GM12878 (cell line): ENCODE results near the gene FADS3. TPM values are rescaled to one million over a fixed set of nuclear protein-coding genes. Genes with fewer than 3 reads are reported as not detected.

Experiments
- ATAC-seq: fragments of 200-7000 bp; cut with Tn5 transposase; 3 replicates; pipeline ENCODE4 v1.9.1; 2020; ENCODE audit warnings: mild to moderate bottlenecking, moderate library complexity
- BruUV-seq: library from RNA; stranded (reverse); fragments of 400-500 nt; replicated peaks from 2 replicates; lab custom pipeline; 2021; lab: Mats Ljungman, UMichigan
- CTCF ChIA-PET: fragments of 300-600 bp; sonication (Branson Sonifier 250); formaldehyde crosslinking; extraction: SDS; loops from one replicate; lab custom pipeline; 2021; ENCODE audit warnings: inconsistent platforms; lab: Yijun Ruan, JAX
- POLR2A ChIA-PET: fragments of 350-600 bp; formaldehyde crosslinking; extraction: SDS; loops from one replicate; lab custom pipeline; 2021; ENCODE audit warnings: inconsistent platforms; lab: Charles Lee
- RAD21 ChIA-PET: fragments of 300-600 bp; sonication (Branson Sonifier 250); formaldehyde crosslinking; loops from one replicate; lab custom pipeline; 2023; ENCODE audit warnings: antibody characterized with exemption; ENCODE audit not compliant: unreplicated experiment; lab: Charles Lee
- SMC1A ChIA-PET: fragments of 300-600 bp; sonication (Branson Sonifier 250); formaldehyde crosslinking; loops from one replicate; lab custom pipeline; 2023; ENCODE audit not compliant: unreplicated experiment, uncharacterized antibody; lab: Charles Lee
- DNase-seq: peaks from one replicate; pipeline ENCODE4 v3.0.0-alpha.2; 2011; ENCODE audit warnings: low read depth, low spot score
- FAIRE-seq: peaks from 3 replicates; lab custom pipeline; 2011; peaks lifted over from hg19 to GRCh38; lab: Jason Lieb, UNC
- H2AFZ ChIP-seq: 2 replicates; pipeline ENCODE4 v1.6.0; 2011; ENCODE audit warnings: low read depth, low read length, control low read depth; ENCODE audit not compliant: control insufficient read depth
- H3K27ac ChIP-seq: 2 replicates; pipeline ENCODE4 v1.5.1; 2011; ENCODE audit warnings: control low read depth; ENCODE audit not compliant: control insufficient read depth, insufficient read depth
- H3K27me3 ChIP-seq, 2 experiments: replicated peaks in 1 of 2; 2 replicates each; pipeline versions ENCODE4 v1.6.0 to v1.6.1; 2011; ENCODE audit warnings: low read length in 1 of 2; ENCODE audit not compliant: control insufficient read depth in 2 of 2, insufficient read depth in 2 of 2
- H3K36me3 ChIP-seq, 2 experiments: 2 replicates each; pipeline ENCODE4 v1.5.1; 2011; ENCODE audit warnings: low read length in 1 of 2; ENCODE audit not compliant: control insufficient read depth in 2 of 2, insufficient read depth in 2 of 2
- H3K4me1 ChIP-seq: 2 replicates; pipeline ENCODE4 v1.6.1; 2011; ENCODE audit warnings: mild to moderate bottlenecking, low read length, moderate library complexity, mixed read lengths; ENCODE audit not compliant: control insufficient read depth, insufficient read depth
- H3K4me2 ChIP-seq: 2 replicates; pipeline ENCODE4 v1.6.0; 2011; ENCODE audit warnings: control low read depth; ENCODE audit not compliant: control insufficient read depth, insufficient read depth
- H3K4me3 ChIP-seq: fragments of 200-600 bp; sonication (generic); 2 replicates; pipeline ENCODE4 v1.5.1; 2016
- H3K79me2 ChIP-seq: 2 replicates; pipeline ENCODE4 v1.6.0; 2011; ENCODE audit warnings: low read length; ENCODE audit not compliant: control insufficient read depth, insufficient read depth
- H3K9ac ChIP-seq: 2 replicates; pipeline ENCODE4 v1.8.0; 2011; ENCODE audit warnings: low read length, control low read depth, mixed read lengths; ENCODE audit not compliant: control insufficient read depth, insufficient read depth
- H3K9me3 ChIP-seq: replicated peaks from 3 replicates; pipeline ENCODE4 v1.5.1; 2011; ENCODE audit warnings: mild to moderate bottlenecking, low read length; ENCODE audit not compliant: control insufficient read depth, insufficient read depth
- H4K20me1 ChIP-seq: 2 replicates; pipeline ENCODE4 v1.6.0; 2011; ENCODE audit not compliant: control insufficient read depth, insufficient read depth
- BMI1 ChIP-seq: fragments of 450-650 bp; IDR thresholded peaks from 2 replicates; pipeline ENCODE4 v1.6.1; 2016; ENCODE audit warnings: mild to moderate bottlenecking, moderate library complexity, borderline replicate concordance
- CHD2 ChIP-seq: IDR thresholded peaks from 2 replicates; pipeline ENCODE4 v1.6.1; 2011; ENCODE audit warnings: low read depth, low read length, improper control_type of control experiment, borderline replicate concordance
- EZH2 ChIP-seq: IDR thresholded peaks from 2 replicates; pipeline ENCODE4 v1.6.1; 2012; ENCODE audit warnings: low read depth, mild to moderate bottlenecking, control low read depth, inconsistent platforms, low read length, borderline replicate concordance; ENCODE audit not compliant: control insufficient read depth
- JUNB ChIP-seq: IDR thresholded peaks from 2 replicates; pipeline ENCODE4 v1.6.1; 2016; ENCODE audit warnings: antibody characterized with exemption, mild to moderate bottlenecking
- LARP7 ChIP-seq: fragments of 450-650 bp; IDR thresholded peaks from 2 replicates; pipeline ENCODE4 v1.6.1; 2017; ENCODE audit warnings: mild to moderate bottlenecking
- NRF1 ChIP-seq: conservative IDR thresholded peaks from 2 replicates; pipeline ENCODE4 v1.6.1; 2011; ENCODE audit warnings: mild to moderate bottlenecking, low read depth, low read length, improper control_type of control experiment
- POLR2A ChIP-seq: IDR thresholded peaks from 2 replicates; pipeline ENCODE4 v1.6.1; 2011; ENCODE audit warnings: low read depth, mild to moderate bottlenecking, low read length
- RUNX3 ChIP-seq: IDR thresholded peaks from 2 replicates; pipeline ENCODE4 v1.6.1; 2012; ENCODE audit warnings: low read length, inconsistent platforms
- TBL1XR1 ChIP-seq: IDR thresholded peaks from 2 replicates; pipeline ENCODE4 v1.6.1; 2012; ENCODE audit warnings: low read depth, low read length, improper control_type of control experiment
- YBX1 ChIP-seq: fragments of 450-650 bp; IDR thresholded peaks from 2 replicates; pipeline ENCODE4 v1.6.1; 2016; ENCODE audit warnings: antibody characterized with exemption
- WGBS: methylation state at CpG from one replicate; pipeline ENCODE4 v1.1.6; 2016; ENCODE audit warnings: low lambda C conversion rate; ENCODE audit not compliant: insufficient replicate concordance, insufficient coverage; ENCODE audit errors: missing lambda C conversion rate; 5-methylcytosine and 5-hydroxymethylcytosine counted together
- in situ Hi-C: fragments of 300-500 bp; cut with MboI; formaldehyde crosslinking; loops from 9 replicates; pipeline ENCODE4 v1.14.3; 2018; ENCODE audit warnings: mixed read lengths
- intact Hi-C: fragments of 100-400 bp; cut with micrococcal nuclease; formaldehyde crosslinking; loops from one replicate; pipeline ENCODE4 v1.14.2; 2022; ENCODE audit not compliant: unreplicated experiment
- polyA plus RNA-seq, 11 experiments: library from polyadenylated mRNA; depleted of rRNA in 4 of 11; unstranded in 6 of 11; stranded (reverse) in 5 of 11; fragments of >200 nt; fragmentation: Nextera tagmentation in 4 of 11; fragmentation: Illumina TruSeq in 1 of 11; extraction: Ambion mirVana in 4 of 11; extraction: Trizol in 1 of 11; gene quantifications; 1 replicate in 1 of 11; 2 replicates in 10 of 11; pipeline versions ENCODE4 v1.2.1 to v1.2.3, GENCODE V29; 2011 to 2016; ENCODE audit warnings: inconsistent platforms in 2 of 11, missing spikeins in 2 of 11, low read depth in 1 of 11
- total RNA-seq, 4 experiments: library from RNA; depleted of rRNA in 3 of 4; stranded (reverse); fragments of >200 nt in 3 of 4; fragmentation: Illumina TruSeq in 1 of 4; extraction: Trizol in 1 of 4; gene quantifications; 2 replicates each; pipeline versions ENCODE4 v1.2.1 to v1.2.3, GENCODE V29; 2013 to 2021
- TF ChIP-seq, protein P1 (sequence below): fragments of 450-650 bp; IDR thresholded peaks from 2 replicates; pipeline ENCODE4 v1.6.1; 2017; ENCODE audit warnings: mild to moderate bottlenecking
- TF ChIP-seq, protein P2 (sequence below): fragments of 450-650 bp; formaldehyde crosslinking; IDR thresholded peaks from 2 replicates; pipeline ENCODE4 v1.5.0; 2022; ENCODE audit warnings: mild to moderate bottlenecking, missing genetic modification characterization
- TF ChIP-seq, protein P3 (sequence below): IDR thresholded peaks from 2 replicates; pipeline ENCODE4 v1.6.1; 2012; ENCODE audit warnings: low read depth, low read length, improper control_type of control experiment
- TF ChIP-seq, protein P4 (sequence below): IDR thresholded peaks from 2 replicates; pipeline ENCODE4 v1.6.1; 2012; ENCODE audit warnings: low read depth, low read length, improper control_type of control experiment
- TF ChIP-seq, protein P5 (sequence below): IDR thresholded peaks from 2 replicates; pipeline ENCODE4 v1.6.1; 2012; ENCODE audit warnings: low read length, inconsistent platforms
- TF ChIP-seq, protein P6 (sequence below): IDR thresholded peaks from 2 replicates; pipeline ENCODE4 v1.6.1; 2012; ENCODE audit warnings: low read depth, low read length, improper control_type of control experiment

FADS3 gene
- total and polyA plus RNA-seq, 10 of the 15 experiments (the other 5 are each of a cell fraction or from before 2014, with no cell fraction given) = 0.23 to 8.1 (median 4.2) TPM

DNA sequence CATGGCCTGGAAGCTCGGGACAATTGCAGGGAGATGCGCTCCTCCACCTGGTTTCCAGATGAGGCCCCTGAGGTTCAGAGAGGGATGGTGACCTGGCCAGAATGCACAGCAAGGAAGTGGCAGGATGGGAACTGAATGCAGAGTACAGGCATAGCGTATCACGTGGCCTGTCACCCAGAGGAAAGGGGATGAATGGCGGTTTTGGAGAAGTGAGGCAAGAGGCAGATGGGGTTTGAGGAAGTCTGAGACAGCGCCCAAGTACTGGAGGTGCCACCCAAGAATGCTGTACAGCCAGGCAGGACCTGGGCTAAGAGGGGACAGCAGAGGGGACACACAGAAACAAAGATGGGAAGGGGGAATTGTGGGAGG lies 21.2 kb upstream of the FADS3 start:
- POLR2A ChIA-PET = no interaction called here
- H3K9me3 ChIP-seq = no peaks in the 10 kb centered on the region
- ATAC-seq (no peak), DNase-seq (no peak), FAIRE-seq (no peak)
- in situ Hi-C loops = no loop called here
- H3K4me3 ChIP-seq = no peak overlapping the region
- no TSS peak for BruUV-seq
- CTCF ChIA-PET = interaction anchor here (1.1 to 1.9 kb wide), 2 partner anchors 14 to 169 kb away, joined by 5 to 12 read pairs; no protein-coding TSS in a partner anchor
- TF ChIP-seq YBX1 (no peak), TBL1XR1 (no peak), POLR2A (no peak), EZH2 (no peak), BMI1 (no peak), JUNB (no peak), NRF1 (no peak), RUNX3 (no peak), CHD2 (no peak), LARP7 (no peak)
- TF ChIP-seq, protein P1, sequence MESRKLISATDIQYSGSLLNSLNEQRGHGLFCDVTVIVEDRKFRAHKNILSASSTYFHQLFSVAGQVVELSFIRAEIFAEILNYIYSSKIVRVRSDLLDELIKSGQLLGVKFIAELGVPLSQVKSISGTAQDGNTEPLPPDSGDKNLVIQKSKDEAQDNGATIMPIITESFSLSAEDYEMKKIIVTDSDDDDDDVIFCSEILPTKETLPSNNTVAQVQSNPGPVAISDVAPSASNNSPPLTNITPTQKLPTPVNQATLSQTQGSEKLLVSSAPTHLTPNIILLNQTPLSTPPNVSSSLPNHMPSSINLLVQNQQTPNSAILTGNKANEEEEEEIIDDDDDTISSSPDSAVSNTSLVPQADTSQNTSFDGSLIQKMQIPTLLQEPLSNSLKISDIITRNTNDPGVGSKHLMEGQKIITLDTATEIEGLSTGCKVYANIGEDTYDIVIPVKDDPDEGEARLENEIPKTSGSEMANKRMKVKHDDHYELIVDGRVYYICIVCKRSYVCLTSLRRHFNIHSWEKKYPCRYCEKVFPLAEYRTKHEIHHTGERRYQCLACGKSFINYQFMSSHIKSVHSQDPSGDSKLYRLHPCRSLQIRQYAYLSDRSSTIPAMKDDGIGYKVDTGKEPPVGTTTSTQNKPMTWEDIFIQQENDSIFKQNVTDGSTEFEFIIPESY = no peak
- TF ChIP-seq, protein P2, sequence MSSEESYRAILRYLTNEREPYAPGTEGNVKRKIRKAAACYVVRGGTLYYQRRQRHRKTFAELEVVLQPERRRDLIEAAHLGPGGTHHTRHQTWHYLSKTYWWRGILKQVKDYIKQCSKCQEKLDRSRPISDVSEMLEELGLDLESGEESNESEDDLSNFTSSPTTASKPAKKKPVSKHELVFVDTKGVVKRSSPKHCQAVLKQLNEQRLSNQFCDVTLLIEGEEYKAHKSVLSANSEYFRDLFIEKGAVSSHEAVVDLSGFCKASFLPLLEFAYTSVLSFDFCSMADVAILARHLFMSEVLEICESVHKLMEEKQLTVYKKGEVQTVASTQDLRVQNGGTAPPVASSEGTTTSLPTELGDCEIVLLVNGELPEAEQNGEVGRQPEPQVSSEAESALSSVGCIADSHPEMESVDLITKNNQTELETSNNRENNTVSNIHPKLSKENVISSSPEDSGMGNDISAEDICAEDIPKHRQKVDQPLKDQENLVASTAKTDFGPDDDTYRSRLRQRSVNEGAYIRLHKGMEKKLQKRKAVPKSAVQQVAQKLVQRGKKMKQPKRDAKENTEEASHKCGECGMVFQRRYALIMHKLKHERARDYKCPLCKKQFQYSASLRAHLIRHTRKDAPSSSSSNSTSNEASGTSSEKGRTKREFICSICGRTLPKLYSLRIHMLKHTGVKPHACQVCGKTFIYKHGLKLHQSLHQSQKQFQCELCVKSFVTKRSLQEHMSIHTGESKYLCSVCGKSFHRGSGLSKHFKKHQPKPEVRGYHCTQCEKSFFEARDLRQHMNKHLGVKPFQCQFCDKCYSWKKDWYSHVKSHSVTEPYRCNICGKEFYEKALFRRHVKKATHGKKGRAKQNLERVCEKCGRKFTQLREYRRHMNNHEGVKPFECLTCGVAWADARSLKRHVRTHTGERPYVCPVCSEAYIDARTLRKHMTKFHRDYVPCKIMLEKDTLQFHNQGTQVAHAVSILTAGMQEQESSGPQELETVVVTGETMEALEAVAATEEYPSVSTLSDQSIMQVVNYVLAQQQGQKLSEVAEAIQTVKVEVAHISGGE (CRISPR knock-in tag) = no peak
- TF ChIP-seq, protein P3, sequence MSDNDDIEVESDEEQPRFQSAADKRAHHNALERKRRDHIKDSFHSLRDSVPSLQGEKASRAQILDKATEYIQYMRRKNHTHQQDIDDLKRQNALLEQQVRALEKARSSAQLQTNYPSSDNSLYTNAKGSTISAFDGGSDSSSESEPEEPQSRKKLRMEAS = no peak
- TF ChIP-seq, protein P4, sequence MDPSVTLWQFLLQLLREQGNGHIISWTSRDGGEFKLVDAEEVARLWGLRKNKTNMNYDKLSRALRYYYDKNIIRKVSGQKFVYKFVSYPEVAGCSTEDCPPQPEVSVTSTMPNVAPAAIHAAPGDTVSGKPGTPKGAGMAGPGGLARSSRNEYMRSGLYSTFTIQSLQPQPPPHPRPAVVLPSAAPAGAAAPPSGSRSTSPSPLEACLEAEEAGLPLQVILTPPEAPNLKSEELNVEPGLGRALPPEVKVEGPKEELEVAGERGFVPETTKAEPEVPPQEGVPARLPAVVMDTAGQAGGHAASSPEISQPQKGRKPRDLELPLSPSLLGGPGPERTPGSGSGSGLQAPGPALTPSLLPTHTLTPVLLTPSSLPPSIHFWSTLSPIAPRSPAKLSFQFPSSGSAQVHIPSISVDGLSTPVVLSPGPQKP = no peak
- TF ChIP-seq, protein P5, sequence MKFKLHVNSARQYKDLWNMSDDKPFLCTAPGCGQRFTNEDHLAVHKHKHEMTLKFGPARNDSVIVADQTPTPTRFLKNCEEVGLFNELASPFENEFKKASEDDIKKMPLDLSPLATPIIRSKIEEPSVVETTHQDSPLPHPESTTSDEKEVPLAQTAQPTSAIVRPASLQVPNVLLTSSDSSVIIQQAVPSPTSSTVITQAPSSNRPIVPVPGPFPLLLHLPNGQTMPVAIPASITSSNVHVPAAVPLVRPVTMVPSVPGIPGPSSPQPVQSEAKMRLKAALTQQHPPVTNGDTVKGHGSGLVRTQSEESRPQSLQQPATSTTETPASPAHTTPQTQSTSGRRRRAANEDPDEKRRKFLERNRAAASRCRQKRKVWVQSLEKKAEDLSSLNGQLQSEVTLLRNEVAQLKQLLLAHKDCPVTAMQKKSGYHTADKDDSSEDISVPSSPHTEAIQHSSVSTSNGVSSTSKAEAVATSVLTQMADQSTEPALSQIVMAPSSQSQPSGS = no peak
- TF ChIP-seq, protein P6, sequence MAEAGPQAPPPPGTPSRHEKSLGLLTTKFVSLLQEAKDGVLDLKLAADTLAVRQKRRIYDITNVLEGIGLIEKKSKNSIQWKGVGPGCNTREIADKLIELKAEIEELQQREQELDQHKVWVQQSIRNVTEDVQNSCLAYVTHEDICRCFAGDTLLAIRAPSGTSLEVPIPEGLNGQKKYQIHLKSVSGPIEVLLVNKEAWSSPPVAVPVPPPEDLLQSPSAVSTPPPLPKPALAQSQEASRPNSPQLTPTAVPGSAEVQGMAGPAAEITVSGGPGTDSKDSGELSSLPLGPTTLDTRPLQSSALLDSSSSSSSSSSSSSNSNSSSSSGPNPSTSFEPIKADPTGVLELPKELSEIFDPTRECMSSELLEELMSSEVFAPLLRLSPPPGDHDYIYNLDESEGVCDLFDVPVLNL = no peak
- H3K79me2 ChIP-seq = no peaks in the 10 kb centered on the region
- RAD21 ChIA-PET = no interaction called here
- peaks cover 3 to 4% of the 10 kb centered on the region in 2 experiments; a peak in 3 of 4 replicates for H3K27me3 ChIP-seq
- no peak overlapping the region for H3K9ac ChIP-seq
- H3K4me1 ChIP-seq = no peaks in the 10 kb centered on the region
- no peaks in the 10 kb centered on the region for H4K20me1 ChIP-seq
- 29% methylated on average over 6 of the region's 6 CpGs for WGBS
- no peak overlapping the region for H3K4me2 ChIP-seq
- no peak overlapping the region for H3K27ac ChIP-seq
- SMC1A ChIA-PET = interaction anchor here (0.8 kb wide), 1 partner anchor 17 kb away, joined by 3 read pairs; no protein-coding TSS in a partner anchor
- intact Hi-C loops = no loop called here
- no peaks in the 10 kb centered on the region for H3K36me3 ChIP-seq
- no peak overlapping the region for H2AFZ ChIP-seq
